HepG2 (cell line): ENCODE results near the gene ABCF1. TPM values are rescaled to one million over a fixed set of nuclear protein-coding genes. Genes with fewer than 3 reads are reported as not detected.

Experiments used
- CREBL2 ChIP-seq: sonication (generic); formaldehyde crosslinking; IDR thresholded peaks from 2 replicates; pipeline ENCODE4 v1.8.1; 2023; ENCODE audit warnings: missing genetic modification reagents, mild to moderate bottlenecking, borderline replicate concordance
- DPF2 ChIP-seq: sonication (generic); formaldehyde crosslinking; IDR thresholded peaks from 2 replicates; pipeline ENCODE4 v1.4.0; 2020; ENCODE audit warnings: mild to moderate bottlenecking, low read depth, missing genetic modification reagents, borderline replicate concordance
- HNF4G ChIP-seq, 2 experiments: sonication (generic) in 1 of 2; formaldehyde crosslinking in 1 of 2; IDR thresholded peaks; 2 replicates each; pipeline versions ENCODE4 v1.4.0 to v1.6.1; 2011 to 2020; ENCODE audit warnings: borderline replicate concordance in 2 of 2, low read depth in 2 of 2, mild to moderate bottlenecking in 2 of 2, low read length in 1 of 2, missing genetic modification reagents in 1 of 2, moderate library complexity in 1 of 2
- MAFF ChIP-seq: IDR thresholded peaks from 2 replicates; pipeline ENCODE4 v1.6.1; 2011; ENCODE audit warnings: low read depth, low read length, improper control_type of control experiment
- MEIS2 ChIP-seq: sonication (generic); formaldehyde crosslinking; IDR thresholded peaks from 2 replicates; pipeline ENCODE4 v1.9.0; 2021; ENCODE audit warnings: mild to moderate bottlenecking, missing genetic modification reagents
- POLR2A ChIP-seq, 2 experiments: IDR thresholded peaks; 2 replicates each; pipeline ENCODE4 v1.6.1; 2011; ENCODE audit warnings: low read depth in 2 of 2, low read length in 2 of 2, mild to moderate bottlenecking in 1 of 2, moderate library complexity in 1 of 2; ENCODE audit not compliant: insufficient read depth in 1 of 2
- RARA ChIP-seq: IDR thresholded peaks from 2 replicates; pipeline ENCODE4 v1.6.1; 2016; ENCODE audit warnings: missing genetic modification reagents, missing compliant biosample characterization
- SMARCC2 ChIP-seq: fragments of 450-650 bp; IDR thresholded peaks from 2 replicates; pipeline ENCODE4 v1.6.1; 2017; ENCODE audit warnings: antibody characterized with exemption, mild to moderate bottlenecking
- SRSF4 ChIP-seq: fragments of 200-400 bp; formaldehyde crosslinking; IDR thresholded peaks from one replicate; pipeline ENCODE4 v1.6.1; 2018; ENCODE audit warnings: mild to moderate bottlenecking, low read depth, low read length, moderate library complexity; ENCODE audit not compliant: poor library complexity, severe bottlenecking
- SUZ12 ChIP-seq: fragments of 150-350 bp; IDR thresholded peaks from 2 replicates; pipeline ENCODE4 v1.6.1; 2014; ENCODE audit warnings: low read depth, low read length
- ZBTB40 ChIP-seq, 2 experiments: fragments of 450-650 bp in 1 of 2; sonication (generic) in 1 of 2; formaldehyde crosslinking in 1 of 2; IDR thresholded peaks; 2 replicates each; pipeline versions ENCODE4 v1.6.1 to v1.8.0; 2016 to 2022; ENCODE audit warnings: antibody characterized with exemption in 1 of 2, mild to moderate bottlenecking in 1 of 2, missing genetic modification reagents in 1 of 2
- ZKSCAN5 ChIP-seq: sonication (generic); formaldehyde crosslinking; IDR thresholded peaks from 2 replicates; pipeline ENCODE4 v1.5.1; 2020; ENCODE audit warnings: mild to moderate bottlenecking, missing genetic modification reagents
- ZNF264 ChIP-seq: sonication (generic); formaldehyde crosslinking; IDR thresholded peaks from 2 replicates; pipeline ENCODE4 v1.4.0; 2020; ENCODE audit warnings: missing genetic modification reagents
- ZNF30 ChIP-seq: sonication (generic); formaldehyde crosslinking; IDR thresholded peaks from 2 replicates; pipeline ENCODE4 v1.5.0; 2020; ENCODE audit warnings: mild to moderate bottlenecking, missing genetic modification reagents
- ZNF441 ChIP-seq: sonication (generic); formaldehyde crosslinking; IDR thresholded peaks from 2 replicates; pipeline ENCODE4 v1.7.0; 2021; ENCODE audit warnings: missing genetic modification reagents, borderline replicate concordance
- polyA plus RNA-seq, 8 experiments: library from polyadenylated mRNA; depleted of rRNA in 3 of 8; stranded (reverse) in 7 of 8; unstranded in 1 of 8; fragments of >200 nt; fragmentation: Illumina TruSeq in 4 of 8; extraction: Trizol in 4 of 8; gene quantifications; 2 replicates each; pipeline versions ENCODE4 v1.2.1 to v1.2.3, GENCODE V29; 2011 to 2016; ENCODE audit warnings: low read depth in 4 of 8, missing spikeins in 1 of 8, mixed read lengths in 1 of 8; ENCODE audit not compliant: insufficient read depth in 1 of 8
- total RNA-seq, 5 experiments: library from RNA; depleted of rRNA; stranded (reverse); fragments of >200 nt; fragmentation: Illumina TruSeq; extraction: Trizol; gene quantifications; 2 replicates each; pipeline ENCODE4 v1.2.3, GENCODE V29; 2016; ENCODE audit warnings: low read depth in 1 of 5
- TF ChIP-seq, protein P1 (sequence below): sonication (generic); formaldehyde crosslinking; IDR thresholded peaks from 2 replicates; pipeline ENCODE4 v1.4.0; 2020; ENCODE audit warnings: low read depth, mild to moderate bottlenecking, missing genetic modification reagents

The ABCF1 gene
- total and polyA plus RNA-seq, 2 of the 13 experiments (the other 11 are each of a cell fraction or from before 2014, with no cell fraction given) = 25.4 to 98.9 TPM

- TF ChIP-seq RARA (CRISPR knock-in tag) (no peak; the same call in none of the 2 replicates), SRSF4 (no peak), SUZ12 (no peak), HNF4G (IDR thresholded peaks at IDR 0.05; ENCODE audit: borderline replicate concordance, low read depth, low read length) (no peak; the same call in 1 of the 2 replicates), HNF4G (CRISPR knock-in tag; IDR thresholded peaks at IDR 0.05; ENCODE audit: borderline replicate concordance, low read depth) (no peak), MAFF (no peak), MEIS2 (peak; percentile 85), ZBTB40 (IDR thresholded peaks at IDR 0.05) (no peak), ZBTB40 (CRISPR knock-in tag; IDR thresholded peaks at IDR 0.05) (peak; percentile 68; the same call in 1 of the 2 replicates), ZNF264 (CRISPR knock-in tag) (no peak), ZNF30 (CRISPR knock-in tag) (no peak), CREBL2 (no peak; the same call in 1 of the 2 replicates), POLR2A (IDR thresholded peaks at IDR 0.05; ENCODE audit: insufficient read depth in 1 of 2, low read depth in 2 of 2, low read length in 2 of 2) (peak; percentile 82 to 85; a peak in 3 of 4 replicates), SMARCC2 (no peak), ZKSCAN5 (no peak), DPF2 (CRISPR knock-in tag) (no peak), ZNF441 (CRISPR knock-in tag) (peak; percentile 94; the same call in 1 of the 2 replicates)
- TF ChIP-seq, protein P1, sequence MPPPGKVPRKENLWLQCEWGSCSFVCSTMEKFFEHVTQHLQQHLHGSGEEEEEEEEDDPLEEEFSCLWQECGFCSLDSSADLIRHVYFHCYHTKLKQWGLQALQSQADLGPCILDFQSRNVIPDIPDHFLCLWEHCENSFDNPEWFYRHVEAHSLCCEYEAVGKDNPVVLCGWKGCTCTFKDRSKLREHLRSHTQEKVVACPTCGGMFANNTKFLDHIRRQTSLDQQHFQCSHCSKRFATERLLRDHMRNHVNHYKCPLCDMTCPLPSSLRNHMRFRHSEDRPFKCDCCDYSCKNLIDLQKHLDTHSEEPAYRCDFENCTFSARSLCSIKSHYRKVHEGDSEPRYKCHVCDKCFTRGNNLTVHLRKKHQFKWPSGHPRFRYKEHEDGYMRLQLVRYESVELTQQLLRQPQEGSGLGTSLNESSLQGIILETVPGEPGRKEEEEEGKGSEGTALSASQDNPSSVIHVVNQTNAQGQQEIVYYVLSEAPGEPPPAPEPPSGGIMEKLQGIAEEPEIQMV (CRISPR knock-in tag) = no peak
Observed at GRCh38 chr6:30556066-30556905, 15.0 kb upstream of the ABCF1 start, which contains the start of gene GNL1 (continued).
